ENCODE data around the gene KCNIP4.

DNA sequence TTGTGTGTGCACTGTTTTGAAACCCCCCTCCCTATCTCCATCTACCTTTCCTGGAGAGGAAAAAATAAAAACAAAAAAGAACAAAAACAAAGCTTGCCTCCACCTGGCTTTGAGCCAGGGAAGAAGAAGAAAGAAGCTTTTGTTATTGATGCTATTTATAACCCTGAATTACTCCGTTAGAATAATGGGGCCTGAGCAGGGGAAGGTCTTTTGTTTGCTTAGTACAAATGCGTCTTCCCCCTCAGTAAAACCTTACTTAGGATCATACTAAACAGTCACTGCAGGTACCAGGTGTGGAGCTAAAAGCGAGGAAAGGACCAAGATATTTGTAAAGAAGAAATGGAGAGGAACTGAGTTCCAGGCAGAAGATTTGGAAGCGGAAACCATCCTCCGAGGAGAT, 352.1 kb downstream of the KCNIP4 start:
- no peak for TF ChIP-seq SUZ12 (IDR thresholded peaks at IDR 0.05; ENCODE audit: extremely low read depth, insufficient read depth, insufficient read length)
- TF ChIP-seq YY1 (IDR thresholded peaks at IDR 0.05; ENCODE audit: insufficient read depth, insufficient read length) = no peak
- no peak for TF ChIP-seq ZNF274 (IDR thresholded peaks at IDR 0.05; ENCODE audit: low read depth, low read length)
